Measurements from ENCODE around the gene LANCL2. TPM values are rescaled to one million over a fixed set of nuclear protein-coding genes. Genes with fewer than 3 reads are reported as not detected.
A peak's percentile ranks its signal among the peaks of the same experiment; 100 is the strongest.

LANCL2 gene
- total and polyA plus RNA-seq, 4 donors, result 6.3 to 14.4 (median 9.9) TPM

DNA sequence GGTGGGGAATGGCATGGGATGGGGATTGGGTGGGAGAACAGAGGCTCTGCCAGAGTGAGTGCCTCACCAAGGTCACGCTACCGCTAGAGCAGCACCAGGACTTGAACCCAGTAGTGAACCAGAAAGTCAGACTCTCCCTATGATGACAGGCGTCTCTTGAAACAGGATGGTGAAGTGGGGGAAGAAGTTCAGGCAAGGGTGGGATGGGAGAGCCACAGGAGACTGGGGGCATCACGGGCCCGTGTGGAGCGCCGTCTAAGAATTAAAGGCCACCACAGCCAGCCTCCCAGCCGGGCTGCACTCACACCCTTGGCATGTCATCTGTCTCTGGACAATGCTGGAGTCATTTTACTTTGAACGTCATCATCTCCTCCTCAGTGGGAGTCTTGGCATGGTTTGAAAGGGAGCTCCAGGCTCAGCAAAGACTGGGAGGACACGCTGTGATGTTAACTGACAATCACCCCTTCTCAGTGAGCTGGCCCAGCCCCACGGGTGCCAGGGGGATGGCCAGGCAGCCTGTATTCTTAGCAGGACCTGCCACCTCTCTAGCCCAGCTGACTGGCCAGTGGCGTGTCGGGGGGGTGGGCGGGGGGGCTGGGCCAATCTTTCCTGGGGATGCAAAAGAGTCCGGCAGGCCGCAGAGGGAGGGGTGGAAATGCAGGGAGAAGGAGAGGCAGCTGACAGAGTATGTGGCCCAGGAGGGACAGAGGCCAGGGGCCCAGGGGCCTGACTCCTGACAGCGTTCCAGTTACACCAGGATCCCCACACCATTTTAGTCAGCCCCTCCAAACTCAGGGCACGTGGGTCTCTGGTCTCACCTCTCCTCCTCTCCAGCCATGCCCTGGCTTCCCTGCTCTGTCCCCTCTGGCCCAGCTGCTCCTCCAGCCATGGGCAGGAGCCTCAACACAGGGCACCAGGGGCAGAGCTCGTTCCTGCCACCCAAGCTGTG is 111.0 kb downstream of the LANCL2 start:
- H3K36me3 ChIP-seq (ENCODE audit: control insufficient read depth in 4 of 4, insufficient read depth in 4 of 4, low read length in 4 of 4), result peaks cover 0 to 4% (median 1%) of the 10 kb centered on the region in 4 donors
- no peak for ATAC-seq (ENCODE audit: insufficient read depth, low FRiP score)
- TF ChIP-seq, protein P1, sequence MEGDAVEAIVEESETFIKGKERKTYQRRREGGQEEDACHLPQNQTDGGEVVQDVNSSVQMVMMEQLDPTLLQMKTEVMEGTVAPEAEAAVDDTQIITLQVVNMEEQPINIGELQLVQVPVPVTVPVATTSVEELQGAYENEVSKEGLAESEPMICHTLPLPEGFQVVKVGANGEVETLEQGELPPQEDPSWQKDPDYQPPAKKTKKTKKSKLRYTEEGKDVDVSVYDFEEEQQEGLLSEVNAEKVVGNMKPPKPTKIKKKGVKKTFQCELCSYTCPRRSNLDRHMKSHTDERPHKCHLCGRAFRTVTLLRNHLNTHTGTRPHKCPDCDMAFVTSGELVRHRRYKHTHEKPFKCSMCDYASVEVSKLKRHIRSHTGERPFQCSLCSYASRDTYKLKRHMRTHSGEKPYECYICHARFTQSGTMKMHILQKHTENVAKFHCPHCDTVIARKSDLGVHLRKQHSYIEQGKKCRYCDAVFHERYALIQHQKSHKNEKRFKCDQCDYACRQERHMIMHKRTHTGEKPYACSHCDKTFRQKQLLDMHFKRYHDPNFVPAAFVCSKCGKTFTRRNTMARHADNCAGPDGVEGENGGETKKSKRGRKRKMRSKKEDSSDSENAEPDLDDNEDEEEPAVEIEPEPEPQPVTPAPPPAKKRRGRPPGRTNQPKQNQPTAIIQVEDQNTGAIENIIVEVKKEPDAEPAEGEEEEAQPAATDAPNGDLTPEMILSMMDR (IDR thresholded peaks at IDR 0.05; ENCODE audit: control extremely low read depth, extremely low read depth), result no peak
- no peak overlapping the region for H3K27ac ChIP-seq (ENCODE audit: low read depth in 1 of 2, low read length in 1 of 2)
- no peaks in the 10 kb centered on the region for H3K27me3 ChIP-seq (ENCODE audit: control insufficient read depth in 3 of 3, insufficient read depth in 3 of 3, low read length in 2 of 3)
- no peaks in the 10 kb centered on the region for H3K9me3 ChIP-seq (ENCODE audit: control insufficient read depth in 4 of 4, insufficient read depth in 3 of 4, low read length in 3 of 4)
- peak; percentile 45 to 59 (median 51) for DNase-seq
- 87% methylated on average over 18 to 19 of the region's 19 CpGs for WGBS, 2 donors
- no peaks in the 10 kb centered on the region for H3K4me1 ChIP-seq (ENCODE audit: control insufficient read depth in 5 of 5, insufficient read depth in 5 of 5, low read length in 5 of 5)
- H3K9ac ChIP-seq (ENCODE audit: insufficient read depth in 1 of 2, low read length in 2 of 2), result no peak overlapping the region
- no peak overlapping the region for H3K4me3 ChIP-seq

DNA sequence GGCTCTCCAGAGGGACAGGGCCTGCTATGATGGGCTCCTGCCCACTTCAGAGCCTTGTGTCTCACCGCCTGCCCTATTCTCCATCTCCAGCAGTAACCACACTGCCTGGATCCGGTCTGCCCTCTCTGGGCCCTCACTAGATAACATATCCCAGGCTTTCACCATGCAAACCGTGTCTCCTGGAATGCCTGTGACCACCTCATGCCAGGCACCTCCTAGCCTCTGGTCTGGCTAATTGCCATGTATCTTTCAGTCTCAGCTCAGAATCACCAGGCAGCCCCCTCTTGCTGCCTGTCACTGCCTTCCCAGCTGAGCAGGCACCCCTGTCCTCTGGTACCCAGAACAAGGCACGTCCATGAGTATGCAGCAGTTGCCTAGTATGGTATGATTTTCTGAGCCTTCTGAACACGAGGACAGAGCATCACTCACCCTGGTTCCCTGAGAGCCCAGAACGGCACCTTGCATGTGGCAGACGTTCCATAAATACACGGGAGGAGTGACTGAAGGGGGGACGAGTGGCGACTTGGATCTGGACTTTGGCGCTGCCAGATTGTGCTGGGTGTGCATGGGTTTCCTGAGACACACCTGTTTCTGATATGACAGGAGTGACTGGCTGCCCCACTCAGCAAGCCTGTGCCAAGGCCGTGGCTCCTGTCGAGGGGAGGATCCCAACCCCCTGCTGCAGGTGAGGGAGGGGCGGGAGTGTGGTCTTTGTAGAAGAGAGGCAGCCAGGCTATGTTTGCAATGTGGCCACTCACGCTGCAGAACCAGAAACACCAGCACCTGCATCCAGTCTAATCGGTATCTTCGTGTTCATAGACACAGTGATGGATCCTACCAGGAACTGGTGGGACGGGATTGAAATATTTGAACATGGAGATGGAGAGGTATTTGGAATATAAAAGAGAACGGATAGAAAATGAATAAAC is 112.0 kb downstream of the LANCL2 start:
- ATAC-seq (ENCODE audit: insufficient read depth, low FRiP score) (no peak), DNase-seq (no peak)
- TF ChIP-seq, protein P1 (IDR thresholded peaks at IDR 0.05; ENCODE audit: control extremely low read depth, extremely low read depth), result no peak
- no peaks in the 10 kb centered on the region for H3K4me1 ChIP-seq (ENCODE audit: control insufficient read depth in 5 of 5, insufficient read depth in 5 of 5, low read length in 5 of 5)
- peaks cover 0 to 7% (median 1%) of the 10 kb centered on the region in 4 donors for H3K36me3 ChIP-seq (ENCODE audit: control insufficient read depth in 4 of 4, insufficient read depth in 4 of 4, low read length in 4 of 4)
- no peak overlapping the region for H3K4me3 ChIP-seq
- WGBS, 2 donors, result 90 to 93% methylated on average over 19 of the region's 19 CpGs
- H3K27ac ChIP-seq (ENCODE audit: low read depth in 1 of 2, low read length in 1 of 2), result no peak overlapping the region
- no peak overlapping the region for H3K9ac ChIP-seq (ENCODE audit: insufficient read depth in 1 of 2, low read length in 2 of 2)
- H3K27me3 ChIP-seq (ENCODE audit: control insufficient read depth in 3 of 3, insufficient read depth in 3 of 3, low read length in 2 of 3), result no peaks in the 10 kb centered on the region
- H3K9me3 ChIP-seq (ENCODE audit: control insufficient read depth in 4 of 4, insufficient read depth in 3 of 4, low read length in 3 of 4), result no peaks in the 10 kb centered on the region

DNA sequence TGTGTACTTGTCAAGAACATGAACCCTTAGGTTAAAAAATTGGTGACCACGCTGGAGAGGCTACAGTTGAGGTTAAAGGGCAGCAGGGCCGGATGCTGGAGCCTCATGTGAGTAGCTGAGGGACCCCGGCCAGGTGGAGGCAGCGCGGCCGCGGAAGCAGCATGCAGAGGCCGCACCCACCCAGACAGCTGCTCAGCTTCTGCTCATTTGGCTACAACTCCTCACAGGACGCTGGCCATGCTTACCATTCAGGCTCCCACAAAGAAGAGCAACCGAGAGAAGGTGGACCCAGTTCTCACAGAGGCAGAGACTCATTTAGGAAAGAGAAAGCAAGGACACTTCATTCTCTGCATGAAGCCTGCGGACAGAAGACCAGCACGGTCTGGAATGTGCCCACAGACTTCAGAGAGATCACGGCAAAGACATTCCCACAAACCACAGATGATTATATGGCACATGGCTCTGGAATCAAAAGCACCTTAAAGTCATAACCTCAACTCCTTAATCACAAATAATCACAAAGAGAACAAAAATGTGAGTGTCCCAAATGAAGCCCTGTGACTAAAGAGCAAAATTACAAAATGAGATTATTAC is 112.7 kb downstream of the LANCL2 start:
- H3K27ac ChIP-seq (ENCODE audit: low read depth in 1 of 2, low read length in 1 of 2), result no peak overlapping the region
- WGBS, 2 donors, result 91 to 96% methylated on average over 13 of the region's 13 CpGs
- ATAC-seq (ENCODE audit: insufficient read depth, low FRiP score) (no peak), DNase-seq (no peak)
- no peaks in the 10 kb centered on the region for H3K9me3 ChIP-seq (ENCODE audit: control insufficient read depth in 4 of 4, insufficient read depth in 3 of 4, low read length in 3 of 4)
- peaks cover 0 to 7% (median 1%) of the 10 kb centered on the region in 4 donors for H3K36me3 ChIP-seq (ENCODE audit: control insufficient read depth in 4 of 4, insufficient read depth in 4 of 4, low read length in 4 of 4)
- no peak overlapping the region for H3K4me3 ChIP-seq
- H3K9ac ChIP-seq (ENCODE audit: insufficient read depth in 1 of 2, low read length in 2 of 2), result no peak overlapping the region
- no peaks in the 10 kb centered on the region for H3K27me3 ChIP-seq (ENCODE audit: control insufficient read depth in 3 of 3, insufficient read depth in 3 of 3, low read length in 2 of 3)
- TF ChIP-seq, protein P1 (IDR thresholded peaks at IDR 0.05; ENCODE audit: control extremely low read depth, extremely low read depth), result no peak
- no peaks in the 10 kb centered on the region for H3K4me1 ChIP-seq (ENCODE audit: control insufficient read depth in 5 of 5, insufficient read depth in 5 of 5, low read length in 5 of 5)
